H9 (cell line): ENCODE data around the gene NOX1. TPM values are rescaled to one million over a fixed set of nuclear protein-coding genes. Genes with fewer than 3 reads are reported as not detected.

Experiments
- DNase-seq: peaks from one replicate; pipeline ENCODE4 v3.0.0-alpha.2; 2017
- H2AFZ ChIP-seq: one replicate; pipeline ENCODE4 v1.6.1; 2013; ENCODE audit warnings: mild to moderate bottlenecking, low read length, control low read depth, moderate library complexity
- H2AK5ac ChIP-seq: 2 replicates; pipeline ENCODE4 v1.6.1; 2013; ENCODE audit warnings: low read length, control low read depth, mixed read lengths; ENCODE audit not compliant: insufficient read length
- H2BK120ac ChIP-seq: one replicate; pipeline ENCODE4 v1.6.1; 2013; ENCODE audit warnings: low read depth, mild to moderate bottlenecking, low read length, control low read depth, inconsistent platforms; ENCODE audit not compliant: poor library complexity, severe bottlenecking
- H2BK12ac ChIP-seq: 2 replicates; pipeline ENCODE4 v1.6.1; 2013; ENCODE audit warnings: low read length, control low read depth, mixed read lengths, low read depth; ENCODE audit not compliant: insufficient read length
- H2BK15ac ChIP-seq: 2 replicates; pipeline ENCODE4 v1.6.1; 2013; ENCODE audit warnings: low read depth, low read length, control low read depth
- H2BK20ac ChIP-seq: one replicate; pipeline ENCODE4 v1.6.1; 2013; ENCODE audit warnings: low read depth, mild to moderate bottlenecking, low read length, control low read depth, inconsistent platforms; ENCODE audit not compliant: poor library complexity, severe bottlenecking
- H2BK5ac ChIP-seq: 2 replicates; pipeline ENCODE4 v1.6.1; 2013; ENCODE audit warnings: low read length, control low read depth, mixed read lengths; ENCODE audit not compliant: insufficient read length
- H3K14ac ChIP-seq: 2 replicates; pipeline ENCODE4 v1.6.1; 2013; ENCODE audit warnings: low read length, control low read depth; ENCODE audit not compliant: insufficient read depth
- H3K18ac ChIP-seq: 2 replicates; pipeline ENCODE4 v1.6.1; 2013; ENCODE audit warnings: low read depth, mild to moderate bottlenecking, mixed read lengths, low read length, control low read depth; ENCODE audit not compliant: insufficient read length
- H3K23ac ChIP-seq: 2 replicates; pipeline ENCODE4 v1.6.1; 2013; ENCODE audit warnings: low read length, control low read depth, mixed read lengths, low read depth; ENCODE audit not compliant: insufficient read length
- H3K23me2 ChIP-seq: 2 replicates; pipeline ENCODE4 v1.6.1; 2013; ENCODE audit warnings: low read depth, mild to moderate bottlenecking, mixed read lengths, low read length, control low read depth; ENCODE audit not compliant: insufficient read length, poor library complexity, severe bottlenecking
- H3K27ac ChIP-seq: 2 replicates; pipeline ENCODE4 v1.5.1; 2013; ENCODE audit warnings: low read length, control low read depth, mixed read lengths, low read depth; ENCODE audit not compliant: insufficient read length
- H3K27me3 ChIP-seq: 2 replicates; pipeline ENCODE4 v1.6.1; 2013; ENCODE audit warnings: low read length, control low read depth, inconsistent platforms; ENCODE audit not compliant: insufficient read depth
- H3K4ac ChIP-seq: 2 replicates; pipeline ENCODE4 v1.6.1; 2013; ENCODE audit warnings: low read depth, mild to moderate bottlenecking, control low read depth, inconsistent platforms, low read length, moderate library complexity
- H3K4me1 ChIP-seq: 2 replicates; pipeline ENCODE4 v1.6.1; 2013; ENCODE audit warnings: low read length, control low read depth, inconsistent platforms; ENCODE audit not compliant: insufficient read depth
- H3K4me2 ChIP-seq: 2 replicates; pipeline ENCODE4 v1.6.1; 2013; ENCODE audit warnings: low read length, control low read depth, mixed read lengths; ENCODE audit not compliant: insufficient read length, insufficient read depth
- H3K56ac ChIP-seq: 2 replicates; pipeline ENCODE4 v1.6.1; 2013; ENCODE audit warnings: low read depth, mild to moderate bottlenecking, mixed read lengths, low read length, control low read depth; ENCODE audit not compliant: insufficient read length
- H3K79me1 ChIP-seq: 2 replicates; pipeline ENCODE4 v1.6.1; 2013; ENCODE audit warnings: low read depth, mild to moderate bottlenecking, moderate library complexity, low read length, control low read depth, inconsistent platforms; ENCODE audit not compliant: insufficient read depth, poor library complexity, severe bottlenecking
- H3K79me2 ChIP-seq: 2 replicates; pipeline ENCODE4 v1.6.1; 2013; ENCODE audit warnings: low read length, control low read depth, inconsistent platforms; ENCODE audit not compliant: insufficient read depth
- H3K9ac ChIP-seq: 2 replicates; pipeline ENCODE4 v1.6.1; 2013; ENCODE audit warnings: low read length, control low read depth, mixed read lengths; ENCODE audit not compliant: insufficient read length; ENCODE audit errors: extremely low read depth
- H3K9me3 ChIP-seq: one replicate; pipeline ENCODE4 v1.6.1; 2013; ENCODE audit warnings: low read depth, low read length, inconsistent platforms; ENCODE audit not compliant: control insufficient read depth
- H3T11ph ChIP-seq: one replicate; pipeline ENCODE4 v1.6.1; 2013; ENCODE audit warnings: mild to moderate bottlenecking, low read length, control low read depth, inconsistent platforms
- H4K20me1 ChIP-seq: one replicate; pipeline ENCODE4 v1.6.1; 2013; ENCODE audit not compliant: control insufficient read depth, insufficient read length, insufficient read depth
- H4K5ac ChIP-seq: 2 replicates; pipeline ENCODE4 v1.6.1; 2013; ENCODE audit warnings: low read depth, mild to moderate bottlenecking, mixed read lengths, low read length, control low read depth; ENCODE audit not compliant: insufficient read length
- H4K8ac ChIP-seq: replicated peaks from 2 replicates; pipeline ENCODE4 v1.6.1; 2013; ENCODE audit warnings: low read length, control low read depth, mixed read lengths, low read depth; ENCODE audit not compliant: insufficient read length
- H4K91ac ChIP-seq: 2 replicates; pipeline ENCODE4 v1.6.1; 2013; ENCODE audit warnings: low read depth, mild to moderate bottlenecking, moderate library complexity, mixed read lengths, low read length, control low read depth; ENCODE audit not compliant: insufficient read length
- H3K27ac Mint-ChIP-seq, 3 experiments: 2 replicates in 2 of 3; 3 replicates in 1 of 3; pipeline ENCODE4 v1.8.0; 2020 to 2021; ENCODE audit warnings: mixed read lengths in 3 of 3, mild to moderate bottlenecking in 1 of 3, moderate library complexity in 1 of 3
- H3K27me3 Mint-ChIP-seq: 2 replicates; pipeline ENCODE4 v1.8.0; 2021; ENCODE audit warnings: low read depth, mild to moderate bottlenecking, moderate library complexity, mixed read lengths
- H3K36me3 Mint-ChIP-seq, 3 experiments: 2 replicates in 2 of 3; 3 replicates in 1 of 3; pipeline ENCODE4 v1.8.0; 2020 to 2021; ENCODE audit warnings: low read depth in 3 of 3, mixed read lengths in 3 of 3; ENCODE audit not compliant: insufficient read depth in 1 of 3
- H3K4me1 Mint-ChIP-seq, 2 experiments: 2 replicates each; pipeline ENCODE4 v1.8.0; 2020; ENCODE audit warnings: mixed read lengths in 2 of 2
- H3K4me3 Mint-ChIP-seq, 2 experiments: 2 replicates in 1 of 2; 3 replicates in 1 of 2; pipeline ENCODE4 v1.8.0; 2020 to 2021; ENCODE audit warnings: mild to moderate bottlenecking in 2 of 2, mixed read lengths in 2 of 2, moderate library complexity in 1 of 2
- H3K9me3 Mint-ChIP-seq, 2 experiments: 2 replicates in 1 of 2; 3 replicates in 1 of 2; pipeline ENCODE4 v1.8.0; 2020; ENCODE audit warnings: mild to moderate bottlenecking in 2 of 2, mixed read lengths in 2 of 2, moderate library complexity in 1 of 2
- WGBS: extraction: QIAGEN DNeasy Blood & Tissue Kit; methylation state at CpG from one replicate; pipeline ENCODE4 v1.1.7; 2013; ENCODE audit warnings: missing lambda C conversion rate, low lambda C conversion rate, mixed read lengths; ENCODE audit not compliant: insufficient read length; ENCODE audit errors: extremely low coverage; 5-methylcytosine and 5-hydroxymethylcytosine counted together
- total RNA-seq: library from RNA; stranded (reverse); gene quantifications from 2 replicates; pipeline ENCODE4 v1.2.1, GENCODE V29; 2021
- TF ChIP-seq, protein P1 (sequence below): fragments of 200-600 bp; sonication (generic); conservative IDR thresholded peaks from 3 replicates; pipeline ENCODE4 v1.8.0; 2021; ENCODE audit warnings: antibody characterized with exemption, mild to moderate bottlenecking

The NOX1 gene
- total RNA-seq, 1 experiment from 2014 or later = not detected

GRCh38 chrX:100913111-100913510, 39.0 kb upstream of the NOX1 start:
- Histone ChIP-seq H3K14ac (no peak overlapping the region), H2AK5ac (no peak overlapping the region), H3K79me2 (no peaks in the 10 kb centered on the region), H4K91ac (no peak overlapping the region), H3K4ac (no peak overlapping the region), H3K9ac (no peak overlapping the region), H3K23ac (no peak overlapping the region), H3K9me3 (peaks cover 54% of the 10 kb centered on the region), H2BK5ac (no peak overlapping the region), H4K20me1 (no peaks in the 10 kb centered on the region), H3K4me2 (no peak overlapping the region), H3K56ac (no peak overlapping the region), H3T11ph (no peak overlapping the region), H4K5ac (no peak overlapping the region), H3K27me3 (no peaks in the 10 kb centered on the region), H3K4me1 (no peaks in the 10 kb centered on the region), H3K27ac (no peak overlapping the region), H2BK15ac (no peak overlapping the region), H2BK12ac (no peak overlapping the region), H3K79me1 (no peaks in the 10 kb centered on the region), H3K23me2 (no peaks in the 10 kb centered on the region), H2AFZ (no peak overlapping the region), H3K18ac (no peak overlapping the region), H4K8ac (no peak overlapping the region), H2BK120ac (no peak overlapping the region), H2BK20ac (no peak overlapping the region)
- Mint-ChIP-seq H3K27me3 (peaks cover 1% of the 10 kb centered on the region; the same call in 1 of the 2 replicates), H3K4me3 (no peak overlapping the region), H3K27ac (no peak overlapping the region), H3K9me3 (peaks cover 63 to 70% of the 10 kb centered on the region in 2 experiments), H3K4me1 (peaks cover 5% of the 10 kb centered on the region in 2 experiments), H3K36me3 (peaks cover 0 to 3% (median 2%) of the 10 kb centered on the region in 3 experiments; a peak in 3 of 7 replicates)
- WGBS = no CpG with 5 or more reads among the region's 3 CpGs
- TF ChIP-seq, protein P1, sequence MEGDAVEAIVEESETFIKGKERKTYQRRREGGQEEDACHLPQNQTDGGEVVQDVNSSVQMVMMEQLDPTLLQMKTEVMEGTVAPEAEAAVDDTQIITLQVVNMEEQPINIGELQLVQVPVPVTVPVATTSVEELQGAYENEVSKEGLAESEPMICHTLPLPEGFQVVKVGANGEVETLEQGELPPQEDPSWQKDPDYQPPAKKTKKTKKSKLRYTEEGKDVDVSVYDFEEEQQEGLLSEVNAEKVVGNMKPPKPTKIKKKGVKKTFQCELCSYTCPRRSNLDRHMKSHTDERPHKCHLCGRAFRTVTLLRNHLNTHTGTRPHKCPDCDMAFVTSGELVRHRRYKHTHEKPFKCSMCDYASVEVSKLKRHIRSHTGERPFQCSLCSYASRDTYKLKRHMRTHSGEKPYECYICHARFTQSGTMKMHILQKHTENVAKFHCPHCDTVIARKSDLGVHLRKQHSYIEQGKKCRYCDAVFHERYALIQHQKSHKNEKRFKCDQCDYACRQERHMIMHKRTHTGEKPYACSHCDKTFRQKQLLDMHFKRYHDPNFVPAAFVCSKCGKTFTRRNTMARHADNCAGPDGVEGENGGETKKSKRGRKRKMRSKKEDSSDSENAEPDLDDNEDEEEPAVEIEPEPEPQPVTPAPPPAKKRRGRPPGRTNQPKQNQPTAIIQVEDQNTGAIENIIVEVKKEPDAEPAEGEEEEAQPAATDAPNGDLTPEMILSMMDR = no peak
- DNase-seq = no peak
